IMR-90 (cell line): ENCODE data around the gene HIVEP3. TPM values are rescaled to one million over a fixed set of nuclear protein-coding genes. Genes with fewer than 3 reads are reported as not detected.

Experiments used
- ATAC-seq: fragments of 200-7000 bp; cut with Tn5 transposase; 2 replicates; pipeline ENCODE4 v1.9.1; 2020; ENCODE audit warnings: low read depth, mild to moderate bottlenecking, moderate library complexity
- BruUV-seq: library from RNA; stranded (reverse); fragments of 400-500 nt; replicated peaks from 2 replicates; lab custom pipeline; 2021; lab: Mats Ljungman, UMichigan
- CTCF ChIA-PET: fragments of 300-600 bp; formaldehyde crosslinking; extraction: SDS; loops from one replicate; lab custom pipeline; 2021; ENCODE audit warnings: antibody characterized with exemption; lab: Yijun Ruan, JAX
- POLR2A ChIA-PET: fragments of 300-600 bp; sonication (Branson Sonifier 250); formaldehyde crosslinking; loops from one replicate; lab custom pipeline; 2022; ENCODE audit warnings: antibody characterized with exemption; ENCODE audit not compliant: unreplicated experiment; lab: Charles Lee
- DNase-seq: peaks from one replicate; pipeline ENCODE4 v3.0.0; 2013
- H2AFZ ChIP-seq: replicated peaks from 2 replicates; pipeline ENCODE3; 2013; ENCODE audit warnings: low read length, mild to moderate bottlenecking; ENCODE audit not compliant: poor library complexity
- H2AK5ac ChIP-seq: 2 replicates; pipeline ENCODE4 v1.6.1; 2013; ENCODE audit warnings: low read depth, low read length, inconsistent platforms
- H2AK9ac ChIP-seq: replicated peaks from 2 replicates; pipeline ENCODE3; 2013; ENCODE audit warnings: mild to moderate bottlenecking, low read depth, low read length, moderate library complexity; ENCODE audit not compliant: poor library complexity
- H2BK120ac ChIP-seq: 2 replicates; pipeline ENCODE4 v1.6.1; 2013; ENCODE audit warnings: low read depth, low read length, inconsistent platforms
- H2BK15ac ChIP-seq: 3 replicates; pipeline ENCODE4 v1.6.1; 2013; ENCODE audit warnings: low read depth, low read length, inconsistent platforms
- H2BK20ac ChIP-seq: 2 replicates; pipeline ENCODE4 v1.6.1; 2013; ENCODE audit warnings: low read depth, mild to moderate bottlenecking, inconsistent platforms, low read length, moderate library complexity
- H2BK5ac ChIP-seq: 2 replicates; pipeline ENCODE4 v1.6.1; 2013; ENCODE audit warnings: mild to moderate bottlenecking, low read depth, low read length, inconsistent platforms; ENCODE audit not compliant: poor library complexity, severe bottlenecking
- H3K14ac ChIP-seq: replicated peaks from 2 replicates; pipeline ENCODE4 v1.6.1; 2013; ENCODE audit warnings: low read depth, low read length, inconsistent platforms
- H3K18ac ChIP-seq: 2 replicates; pipeline ENCODE4 v1.6.1; 2013; ENCODE audit warnings: low read depth, low read length, control low read depth
- H3K23ac ChIP-seq: 2 replicates; pipeline ENCODE4 v1.6.1; 2013; ENCODE audit warnings: low read depth, low read length, inconsistent platforms
- H3K27ac ChIP-seq: 2 replicates; pipeline ENCODE4 v1.5.1; 2013; ENCODE audit warnings: mild to moderate bottlenecking, control low read depth, low read length; ENCODE audit not compliant: insufficient read depth
- H3K27me3 ChIP-seq: 2 replicates; pipeline ENCODE4 v1.6.1; 2013; ENCODE audit warnings: low read length; ENCODE audit not compliant: control insufficient read depth, insufficient read depth
- H3K36me3 ChIP-seq: 2 replicates; pipeline ENCODE4 v1.6.1; 2013; ENCODE audit warnings: low read length, mixed read lengths; ENCODE audit not compliant: control insufficient read depth, insufficient read depth
- H3K4ac ChIP-seq: 2 replicates; pipeline ENCODE4 v1.6.1; 2013; ENCODE audit warnings: low read depth, low read length, inconsistent platforms
- H3K4me1 ChIP-seq: 2 replicates; pipeline ENCODE4 v1.6.1; 2013; ENCODE audit warnings: low read length, mixed read lengths; ENCODE audit not compliant: control insufficient read depth, insufficient read depth
- H3K4me2 ChIP-seq: 2 replicates; pipeline ENCODE4 v1.6.1; 2013; ENCODE audit warnings: low read depth, mild to moderate bottlenecking, control low read depth, low read length, moderate library complexity
- H3K4me3 ChIP-seq: 2 replicates; pipeline ENCODE4 v1.5.1; 2013; ENCODE audit warnings: low read depth, mild to moderate bottlenecking, control low read depth, low read length, moderate library complexity; ENCODE audit not compliant: insufficient read depth
- H3K56ac ChIP-seq: 2 replicates; pipeline ENCODE4 v1.6.1; 2013; ENCODE audit warnings: low read length, inconsistent platforms; ENCODE audit not compliant: insufficient read depth; ENCODE audit errors: extremely low read depth
- H3K79me1 ChIP-seq, 2 experiments: 2 replicates each; pipeline ENCODE4 v1.6.1; 2013; ENCODE audit warnings: low read length in 2 of 2, inconsistent platforms in 1 of 2, low read depth in 1 of 2
- H3K9ac ChIP-seq: 2 replicates; pipeline ENCODE4 v1.6.1; 2013; ENCODE audit warnings: low read depth, low read length, control low read depth
- H3K9me1 ChIP-seq: 2 replicates; pipeline ENCODE4 v1.6.1; 2013; ENCODE audit warnings: low read length, inconsistent platforms; ENCODE audit not compliant: insufficient read depth
- H3K9me3 ChIP-seq: 2 replicates; pipeline ENCODE4 v1.6.1; 2013; ENCODE audit warnings: low read length; ENCODE audit not compliant: control insufficient read depth, insufficient read depth
- H4K20me1 ChIP-seq: 2 replicates; pipeline ENCODE4 v1.6.1; 2013; ENCODE audit warnings: low read length, inconsistent platforms; ENCODE audit not compliant: insufficient read depth
- H4K5ac ChIP-seq: 2 replicates; pipeline ENCODE4 v1.6.1; 2013; ENCODE audit warnings: mild to moderate bottlenecking, low read depth, low read length, control low read depth
- H4K8ac ChIP-seq, 2 experiments: 2 replicates each; pipeline ENCODE4 v1.6.1; 2013; ENCODE audit warnings: low read depth in 2 of 2, low read length in 2 of 2, control low read depth in 1 of 2, inconsistent platforms in 1 of 2
- H4K91ac ChIP-seq: 2 replicates; pipeline ENCODE4 v1.6.1; 2013; ENCODE audit warnings: low read depth, low read length, inconsistent platforms; ENCODE audit not compliant: insufficient read depth
- BHLHE40 ChIP-seq: fragments of 150-350 bp; IDR thresholded peaks from 2 replicates; pipeline ENCODE4 v1.6.1; 2016; ENCODE audit warnings: mild to moderate bottlenecking, low read depth, low read length
- CEBPB ChIP-seq: IDR thresholded peaks from 2 replicates; pipeline ENCODE4 v1.6.1; 2012; ENCODE audit warnings: low read depth, low read length, improper control_type of control experiment
- CHD1 ChIP-seq: IDR thresholded peaks from 2 replicates; pipeline ENCODE4 v1.6.1; 2012; ENCODE audit warnings: low read depth, low read length, improper control_type of control experiment
- CTCF ChIP-seq: conservative IDR thresholded peaks from 2 replicates; pipeline ENCODE4 v1.5.1; 2012; ENCODE audit warnings: mild to moderate bottlenecking, low read depth, low read length, improper control_type of control experiment
- FOS ChIP-seq: fragments of 150-350 bp; IDR thresholded peaks from 2 replicates; pipeline ENCODE4 v1.6.1; 2016; ENCODE audit warnings: low read depth, low read length
- MAFK ChIP-seq: IDR thresholded peaks from 2 replicates; pipeline ENCODE4 v1.6.1; 2012; ENCODE audit warnings: low read depth, low read length, improper control_type of control experiment
- MAZ ChIP-seq: IDR thresholded peaks from 2 replicates; pipeline ENCODE4 v1.6.1; 2012; ENCODE audit warnings: low read depth, mild to moderate bottlenecking, low read length, improper control_type of control experiment, moderate library complexity, borderline replicate concordance
- MXI1 ChIP-seq: IDR thresholded peaks from 2 replicates; pipeline ENCODE4 v1.6.1; 2012; ENCODE audit warnings: low read depth, mild to moderate bottlenecking, low read length, moderate library complexity, borderline replicate concordance
- NFE2L2 ChIP-seq: fragments of 150-350 bp; IDR thresholded peaks from 2 replicates; pipeline ENCODE4 v1.6.1; 2016; ENCODE audit warnings: low read depth, mild to moderate bottlenecking, low read length
- POLR2A ChIP-seq: IDR thresholded peaks from 2 replicates; pipeline ENCODE4 v1.6.1; 2012; ENCODE audit warnings: mild to moderate bottlenecking, low read depth, low read length
- RAD21 ChIP-seq: IDR thresholded peaks from 2 replicates; pipeline ENCODE4 v1.6.1; 2012; ENCODE audit warnings: low read length, improper control_type of control experiment
- RCOR1 ChIP-seq: IDR thresholded peaks from 2 replicates; pipeline ENCODE4 v1.6.1; 2012; ENCODE audit warnings: mild to moderate bottlenecking, low read length, improper control_type of control experiment; ENCODE audit not compliant: insufficient replicate concordance
- RFX5 ChIP-seq: IDR thresholded peaks from 2 replicates; pipeline ENCODE4 v1.8.0; 2012; ENCODE audit warnings: low read depth, mild to moderate bottlenecking, low read length, moderate library complexity
- SMC3 ChIP-seq: fragments of 150-350 bp; IDR thresholded peaks from 2 replicates; pipeline ENCODE4 v1.6.1; 2016; ENCODE audit warnings: low read depth, mild to moderate bottlenecking, antibody characterized with exemption, low read length, moderate library complexity
- WGBS, 2 experiments: methylation state at CpG; one replicate each; pipeline versions ENCODE4 v1.1.5 to v1.1.7; 2013; ENCODE audit warnings: missing lambda C conversion rate in 2 of 2; ENCODE audit not compliant: insufficient read length in 1 of 2; ENCODE audit errors: extremely low coverage in 2 of 2; 5-methylcytosine and 5-hydroxymethylcytosine counted together
- dilution Hi-C: fragments of 300-500 bp; cut with HindIII; formaldehyde crosslinking; loops from one replicate; pipeline ENCODE4 v1.14.3; 2018; ENCODE audit warnings: low sequenced_read_pairs; ENCODE audit not compliant: unreplicated experiment
- in situ Hi-C: fragments of 300-500 bp; cut with MboI; formaldehyde crosslinking; loops from 3 replicates; pipeline ENCODE4 v1.14.3; 2019; ENCODE audit warnings: low sequenced_read_pairs, inconsistent platforms, mixed read lengths
- intact Hi-C: fragments of 100-400 bp; cut with micrococcal nuclease; formaldehyde crosslinking; loops from 2 replicates; pipeline ENCODE4 v1.10.0; 2022
- polyA plus RNA-seq, 3 experiments: library from polyadenylated mRNA; depleted of rRNA; stranded (reverse); fragments of >200 nt; gene quantifications; 2 replicates each; pipeline ENCODE4 v1.2.3, GENCODE V29; 2012; ENCODE audit warnings: low replicate concordance in 1 of 3
- total RNA-seq: library from RNA; depleted of rRNA; stranded (reverse); fragments of >200 nt; gene quantifications from 2 replicates; pipeline ENCODE4 v1.2.3, GENCODE V29; 2012
- TF ChIP-seq, protein P1 (sequence below): fragments of 150-350 bp; IDR thresholded peaks from 2 replicates; pipeline ENCODE4 v1.6.1; 2016; ENCODE audit warnings: low read depth, mild to moderate bottlenecking, low read length, moderate library complexity, borderline replicate concordance
- TF ChIP-seq, protein P2 (sequence below): fragments of 150-350 bp; IDR thresholded peaks from 2 replicates; pipeline ENCODE4 v1.6.1; 2017; ENCODE audit warnings: mild to moderate bottlenecking, antibody characterized with exemption, low read length, low read depth

The HIVEP3 gene
- total and polyA plus RNA-seq, 2 of the 4 experiments (the other 2 are of a cell fraction), result 1.4 to 4.0 TPM

GRCh38 chr1:41807390-41807789 lies 111.3 kb downstream of the HIVEP3 start:
- no peak for DNase-seq
- H3K4ac ChIP-seq, result no peak overlapping the region
- no peak overlapping the region for H3K14ac ChIP-seq
- no peak overlapping the region for H3K23ac ChIP-seq
- H2AK5ac ChIP-seq, result no peak overlapping the region
- H4K20me1 ChIP-seq, result peaks cover 4% of the 10 kb centered on the region
- peaks cover 3% of the 10 kb centered on the region for H3K4me1 ChIP-seq
- POLR2A ChIA-PET, result no interaction called here
- no peak overlapping the region for H3K4me3 ChIP-seq
- no peak for TF ChIP-seq RAD21
- no peak for TF ChIP-seq CEBPB
- TF ChIP-seq, protein P1, sequence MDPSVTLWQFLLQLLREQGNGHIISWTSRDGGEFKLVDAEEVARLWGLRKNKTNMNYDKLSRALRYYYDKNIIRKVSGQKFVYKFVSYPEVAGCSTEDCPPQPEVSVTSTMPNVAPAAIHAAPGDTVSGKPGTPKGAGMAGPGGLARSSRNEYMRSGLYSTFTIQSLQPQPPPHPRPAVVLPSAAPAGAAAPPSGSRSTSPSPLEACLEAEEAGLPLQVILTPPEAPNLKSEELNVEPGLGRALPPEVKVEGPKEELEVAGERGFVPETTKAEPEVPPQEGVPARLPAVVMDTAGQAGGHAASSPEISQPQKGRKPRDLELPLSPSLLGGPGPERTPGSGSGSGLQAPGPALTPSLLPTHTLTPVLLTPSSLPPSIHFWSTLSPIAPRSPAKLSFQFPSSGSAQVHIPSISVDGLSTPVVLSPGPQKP, result no peak
- no peak for TF ChIP-seq RFX5
- TF ChIP-seq NFE2L2, result no peak
- TF ChIP-seq MAFK, result no peak
- no peak for TF ChIP-seq SMC3
- no peak for TF ChIP-seq MAZ
- TF ChIP-seq, protein P2, sequence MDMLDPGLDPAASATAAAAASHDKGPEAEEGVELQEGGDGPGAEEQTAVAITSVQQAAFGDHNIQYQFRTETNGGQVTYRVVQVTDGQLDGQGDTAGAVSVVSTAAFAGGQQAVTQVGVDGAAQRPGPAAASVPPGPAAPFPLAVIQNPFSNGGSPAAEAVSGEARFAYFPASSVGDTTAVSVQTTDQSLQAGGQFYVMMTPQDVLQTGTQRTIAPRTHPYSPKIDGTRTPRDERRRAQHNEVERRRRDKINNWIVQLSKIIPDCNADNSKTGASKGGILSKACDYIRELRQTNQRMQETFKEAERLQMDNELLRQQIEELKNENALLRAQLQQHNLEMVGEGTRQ, result no peak
- TF ChIP-seq CHD1, result no peak
- TF ChIP-seq CTCF, result no peak
- no peak for TF ChIP-seq FOS
- no peak for TF ChIP-seq BHLHE40
- TF ChIP-seq MXI1, result no peak
- TF ChIP-seq POLR2A, result no peak
- TF ChIP-seq RCOR1, result no peak
- no peak overlapping the region for H2BK120ac ChIP-seq
- no peak overlapping the region for H2AK9ac ChIP-seq
- 50% methylated on average over 3 of the region's 6 CpGs; no CpG with 5 or more reads in 1 of the 2 experiments for WGBS, 2 experiments
- dilution Hi-C loops, result no loop called here
- H3K36me3 ChIP-seq, result no peaks in the 10 kb centered on the region
- no peak overlapping the region for H4K91ac ChIP-seq
- H2BK15ac ChIP-seq, result no peak overlapping the region
- no peaks in the 10 kb centered on the region for H3K79me1 ChIP-seq
- H4K8ac ChIP-seq, result no peak overlapping the region
- CTCF ChIA-PET, result no interaction called here
- H3K27me3 ChIP-seq, result no peaks in the 10 kb centered on the region
- H2BK5ac ChIP-seq, result no peak overlapping the region
- no peak overlapping the region for H3K4me2 ChIP-seq
- in situ Hi-C loops, result no loop called here
- no peaks in the 10 kb centered on the region for H3K9me3 ChIP-seq
- H3K9ac ChIP-seq, result no peak overlapping the region
- BruUV-seq, result no TSS peak
- no peak overlapping the region for H4K5ac ChIP-seq
- intact Hi-C loops, result no loop called here
- H2AFZ ChIP-seq, result no peak overlapping the region
- no peak for ATAC-seq
- H3K27ac ChIP-seq, result no peak overlapping the region
- H3K56ac ChIP-seq, result no peak overlapping the region
- H2BK20ac ChIP-seq, result no peak overlapping the region; the same call in 1 of the 2 replicates
- H3K9me1 ChIP-seq, result peaks cover 8% of the 10 kb centered on the region
- no peak overlapping the region for H3K18ac ChIP-seq
